ENCODE results near the gene TNIP2.
"Not testable (repeated sequence)": the region's sequence is repeated elsewhere in the genome, so short reads cannot be mapped to it uniquely, and the experiment has no call there.

Gene TNIP2

DNA sequence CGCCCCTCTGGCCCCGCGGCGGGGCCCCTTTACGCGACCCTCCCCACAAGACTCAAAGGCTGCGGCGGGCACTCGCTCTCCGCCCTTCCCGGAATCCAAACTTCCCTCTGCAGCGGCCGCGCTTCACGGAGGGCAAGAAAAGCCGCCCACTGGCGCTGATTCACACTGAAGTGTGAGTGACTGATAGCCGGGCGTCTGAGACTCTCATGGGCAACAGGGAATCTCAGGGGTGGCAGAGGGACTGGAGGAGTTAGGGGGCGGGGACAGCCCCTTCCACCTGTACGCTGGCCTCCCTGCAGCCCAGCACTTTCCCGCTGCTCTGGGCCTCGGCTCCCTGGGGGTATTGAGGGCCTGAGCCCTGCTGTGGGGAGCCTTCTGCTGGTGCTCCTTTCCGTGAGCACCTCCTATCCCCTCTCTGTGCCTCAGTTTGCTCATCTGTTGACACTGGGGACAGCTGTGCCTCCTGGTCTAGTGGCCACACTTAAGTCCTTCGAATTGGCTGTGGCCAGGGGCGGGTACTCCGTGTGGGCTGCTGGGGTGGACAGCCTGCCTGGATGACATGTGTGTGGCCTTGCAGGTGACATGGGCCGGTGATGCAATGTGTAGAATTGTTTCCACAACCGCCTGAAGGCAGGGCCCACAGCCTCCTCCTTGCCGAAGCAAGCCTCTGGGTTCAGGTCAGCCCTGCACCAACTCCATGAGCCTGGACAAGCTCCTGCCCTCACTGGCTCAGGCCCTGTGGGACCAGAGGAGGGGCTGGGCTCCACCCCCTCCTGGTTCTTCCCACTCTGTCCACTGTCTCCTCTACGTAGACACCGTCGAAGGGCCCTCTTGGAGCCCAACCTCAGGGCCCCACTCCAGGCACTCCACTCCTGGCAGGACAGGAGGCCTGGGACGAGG, 37.7 kb upstream of the TNIP2 start:
- DNase-seq, result peak; percentile 93

DNA sequence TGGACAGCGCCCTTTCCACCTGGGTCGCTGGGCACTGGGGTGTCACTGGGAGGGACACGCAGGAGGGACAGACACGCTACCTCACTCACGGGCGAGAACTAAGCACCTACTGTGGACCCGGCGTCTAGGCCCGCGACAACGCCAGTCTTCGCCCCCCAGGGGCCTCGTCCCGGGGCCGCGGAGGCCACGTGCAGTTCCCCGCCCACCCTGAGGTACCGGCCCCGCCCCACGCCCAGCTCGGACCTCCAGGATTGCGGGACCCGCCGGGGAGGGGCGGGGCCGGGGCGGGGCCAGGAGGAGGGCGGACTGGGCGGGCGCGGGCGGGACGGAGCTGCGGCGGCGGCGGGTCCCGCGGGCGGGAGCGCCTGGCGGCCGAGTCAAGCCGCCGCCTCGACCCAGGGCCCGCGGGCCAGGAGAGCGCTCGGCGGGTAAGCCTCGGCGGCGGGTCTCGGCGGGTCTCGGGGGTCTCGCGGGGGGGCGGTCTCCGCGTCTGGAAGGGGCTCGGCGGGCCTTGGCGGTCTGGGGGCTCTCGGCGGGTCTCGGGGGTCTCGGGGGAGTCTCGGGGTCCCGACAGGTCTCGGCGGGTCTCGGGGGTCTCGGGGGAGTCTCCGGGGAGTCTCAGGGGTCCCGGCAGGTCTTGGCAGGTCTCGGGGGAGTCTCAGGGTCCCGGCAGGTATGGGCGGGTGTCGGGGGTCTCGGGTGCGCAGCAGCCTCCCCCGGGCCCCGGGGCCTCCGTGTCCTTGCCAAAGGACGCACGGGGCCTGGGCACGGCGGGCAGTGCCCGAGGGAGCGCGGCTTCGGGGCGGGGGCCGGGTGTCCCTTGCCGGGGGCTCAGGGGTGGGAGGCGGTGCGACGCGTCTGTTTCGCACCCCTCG, 36.8 kb upstream of the TNIP2 start, which contains the start of gene SH3BP2:
Gene SH3BP2 (plus strand): TSS at position 375 of the 875 bp plus-strand sequence. CDS start 27,533 bp downstream, outside the sequence.
- DNase-seq, result peak; percentile 86

DNA sequence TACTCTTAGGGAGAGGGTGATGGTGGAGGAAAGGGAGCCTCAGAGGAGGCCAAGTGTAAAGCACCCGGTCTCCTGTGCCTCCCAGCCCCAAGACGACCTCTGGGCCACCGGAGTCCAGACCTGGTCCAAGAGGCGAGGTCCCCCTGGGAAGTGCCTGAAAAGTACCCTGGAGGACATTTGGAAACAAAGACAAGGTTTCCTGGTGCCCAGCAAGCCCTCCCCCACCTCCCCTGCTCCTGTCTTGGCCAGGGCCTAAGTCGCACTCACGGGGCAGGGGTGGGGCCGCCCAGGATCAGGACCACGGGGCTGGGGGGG, 36.2 kb upstream of the TNIP2 start:
- DNase-seq, result no peak

DNA sequence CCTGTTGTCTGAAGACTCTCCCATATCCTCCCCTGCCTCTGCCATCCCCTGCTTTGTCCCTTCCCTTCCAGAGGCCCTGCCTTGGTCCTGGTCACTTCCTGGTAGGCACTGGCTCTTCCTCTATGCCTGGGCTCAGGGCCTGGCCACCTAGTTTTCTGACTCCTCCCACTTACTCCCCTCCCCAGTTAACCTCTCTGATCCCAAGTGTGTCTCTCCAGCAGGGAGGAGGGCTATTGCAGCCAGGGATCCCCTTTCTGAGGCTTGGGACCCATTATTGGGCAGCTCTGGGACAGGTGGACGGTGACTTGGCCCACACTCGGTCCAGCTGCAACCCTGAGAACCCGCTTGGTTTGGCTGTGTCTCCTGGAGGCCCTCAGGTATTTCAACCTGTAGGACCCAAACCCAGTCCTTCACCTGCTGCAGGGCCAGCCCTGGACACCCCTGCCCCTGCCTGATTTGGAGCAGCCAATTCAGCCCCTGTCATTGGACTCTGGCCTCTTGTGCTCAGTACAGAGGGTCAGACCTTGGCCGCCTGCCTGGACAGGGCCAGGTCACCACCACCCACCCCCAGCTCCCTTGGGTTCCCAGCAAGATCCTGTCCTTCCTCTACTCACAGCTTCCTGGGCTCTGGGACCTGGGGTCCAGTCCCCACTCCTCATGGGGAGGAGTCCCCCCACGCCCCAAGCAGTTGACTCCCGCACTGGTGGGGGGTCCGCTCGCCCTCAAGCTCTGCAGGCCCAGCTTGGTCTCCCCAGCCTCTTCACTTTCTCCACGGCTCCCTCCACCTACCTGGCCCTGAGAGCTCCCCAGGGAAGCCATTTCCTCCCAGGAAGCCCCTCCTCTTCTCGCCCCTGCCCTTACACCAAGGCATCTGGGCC, 35.6 kb upstream of the TNIP2 start:
- no peak for DNase-seq

DNA sequence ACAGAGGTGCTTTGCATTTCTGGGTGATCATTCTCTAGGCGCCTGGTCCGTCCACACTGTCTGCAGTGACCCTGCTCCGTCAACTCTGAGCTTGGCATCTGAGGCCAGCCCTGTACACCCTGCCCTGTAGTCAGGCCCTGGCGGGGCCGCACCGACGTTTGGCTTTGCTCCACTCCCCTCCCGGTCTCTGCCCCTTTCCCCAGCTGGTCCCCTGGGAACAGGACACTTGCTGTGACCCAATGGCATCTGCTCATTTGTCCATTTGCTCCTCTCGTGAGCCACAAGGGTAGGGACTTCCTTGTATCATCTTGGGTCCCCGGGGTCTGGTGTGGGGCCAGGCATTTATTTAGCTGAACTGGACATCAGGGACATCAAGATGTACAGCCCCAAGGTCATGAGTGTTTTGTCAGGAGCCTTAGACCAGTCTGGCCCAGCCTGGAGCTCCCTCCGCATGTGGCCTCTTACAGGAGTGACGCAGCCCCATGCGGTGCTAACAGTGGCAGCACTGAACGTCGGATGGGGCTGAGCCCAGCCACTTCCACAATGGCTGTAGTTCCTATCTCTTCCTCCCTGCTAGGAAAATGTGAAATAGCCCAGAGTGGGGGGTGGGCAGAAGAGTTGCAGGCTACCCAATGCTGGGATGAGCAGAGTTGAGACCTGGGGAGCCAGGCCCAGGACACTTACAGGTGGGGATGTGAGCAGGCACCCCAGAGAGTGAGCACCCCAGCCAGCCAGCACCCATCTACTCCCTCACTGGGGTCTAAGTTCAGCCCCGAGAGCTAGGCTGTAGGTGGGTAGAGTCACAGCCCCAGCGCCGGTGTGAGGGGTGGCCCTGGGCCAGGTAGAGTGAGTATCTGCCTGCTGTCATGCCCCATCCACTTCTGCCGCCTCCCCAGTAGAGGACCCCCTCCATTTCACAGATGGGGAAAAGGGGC, 34.7 kb upstream of the TNIP2 start:
- peak; percentile 78 for DNase-seq

DNA sequence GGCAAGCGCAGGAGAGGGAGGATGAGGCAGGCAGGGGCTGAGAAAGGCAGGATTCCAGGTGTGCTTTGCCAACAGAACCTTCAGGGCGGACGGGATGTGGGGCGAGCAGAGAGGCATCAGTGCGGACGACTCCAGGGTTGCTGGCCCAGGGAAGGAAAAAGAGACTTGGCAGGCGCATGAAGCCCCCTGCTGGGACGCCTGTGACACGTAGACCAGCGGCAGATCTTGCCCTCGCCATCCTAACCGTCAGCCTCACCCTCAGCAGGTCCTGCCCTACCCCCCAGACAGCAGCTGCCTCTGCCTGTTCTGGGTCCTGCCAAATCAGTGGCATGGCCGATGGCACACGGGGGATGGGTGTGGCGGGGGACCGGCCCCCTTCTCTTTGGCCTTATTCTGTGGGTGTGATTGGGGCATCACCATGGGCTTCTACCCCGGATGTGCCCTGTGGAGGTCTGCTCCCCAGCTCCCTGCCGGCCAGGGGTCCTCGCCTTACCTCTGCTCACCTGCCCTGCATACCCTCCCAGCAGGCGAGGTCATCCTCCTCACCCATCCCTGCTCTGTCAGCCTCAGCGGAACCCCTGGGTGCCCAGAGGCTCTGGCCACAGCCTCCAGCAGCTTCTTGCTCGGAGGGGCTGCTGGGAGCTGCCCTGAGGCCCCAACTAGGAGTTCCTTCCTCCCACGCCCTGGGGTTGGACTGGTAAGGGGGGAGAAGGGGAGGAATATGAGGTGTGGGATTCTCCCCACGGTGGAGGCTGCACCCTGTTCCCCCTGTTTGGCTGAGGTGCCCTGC, 33.9 kb upstream of the TNIP2 start:
- DNase-seq, result no peak

DNA sequence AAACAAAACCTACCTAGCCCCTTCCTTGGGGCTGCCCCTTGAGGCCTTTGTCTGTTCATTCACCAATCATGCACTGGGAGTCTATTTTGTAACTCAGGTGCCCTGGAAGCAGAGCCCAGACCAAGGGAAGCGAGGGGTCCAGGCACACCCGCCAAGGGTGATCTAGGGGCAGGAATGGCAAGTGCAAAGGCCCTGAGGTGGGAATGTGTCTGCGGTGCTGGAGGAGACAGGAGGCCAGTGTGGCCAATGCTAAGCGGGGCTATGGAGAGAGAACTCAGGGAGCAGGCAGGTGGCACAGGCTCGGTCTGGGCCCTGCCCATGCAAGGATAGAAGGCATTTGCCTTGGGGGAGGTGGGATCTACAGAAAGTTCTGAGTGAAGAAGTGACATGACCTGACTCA, 33.2 kb upstream of the TNIP2 start:
- no peak for DNase-seq

DNA sequence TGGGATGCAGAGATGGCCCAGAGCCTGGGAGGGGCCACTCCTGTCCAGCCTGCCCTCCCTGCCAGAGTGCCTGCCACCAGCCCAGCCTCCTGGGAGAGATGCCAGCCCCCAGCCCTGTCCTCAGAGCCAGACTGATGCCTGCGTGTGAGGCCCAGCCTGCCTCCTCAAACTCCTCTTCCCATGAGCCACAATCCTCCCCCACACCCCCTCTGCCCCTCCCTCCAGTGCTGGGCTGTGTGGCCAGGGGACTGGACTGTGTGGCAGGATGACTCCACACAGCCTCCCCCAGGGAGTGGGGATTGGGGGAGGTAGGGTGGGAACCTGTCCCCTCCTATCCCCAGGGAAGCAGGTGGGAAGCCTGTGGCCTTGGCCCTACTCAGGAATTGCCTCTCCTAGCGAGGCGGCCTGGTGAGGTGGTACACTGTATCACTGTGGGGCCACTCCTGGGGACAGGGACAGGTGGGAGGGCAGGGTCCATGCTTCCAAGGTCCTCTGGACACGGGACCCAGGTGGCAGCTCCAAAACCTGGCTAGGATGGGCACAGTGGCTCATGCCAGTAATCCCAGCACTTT, 32.5 kb upstream of the TNIP2 start:
- no peak for DNase-seq

DNA sequence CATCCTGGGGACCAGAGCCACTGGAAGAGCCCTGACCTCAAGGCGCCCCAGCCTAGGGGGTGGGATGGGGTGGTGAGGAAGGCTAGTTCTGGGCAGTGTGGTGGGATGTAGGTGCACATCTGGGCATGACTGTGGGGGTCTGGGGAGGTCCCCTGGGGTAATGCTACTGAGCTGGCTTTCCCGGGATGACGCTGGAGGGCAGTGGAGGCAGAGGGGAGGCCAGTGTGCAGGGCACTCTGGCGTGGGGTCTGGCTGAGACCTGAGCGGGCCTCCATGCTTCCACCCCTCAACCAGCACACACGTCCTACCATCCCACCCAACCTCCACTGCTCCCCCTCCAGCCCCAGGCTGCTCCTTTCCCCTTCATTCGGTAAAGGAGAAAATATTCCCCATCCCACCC, 32.0 kb upstream of the TNIP2 start:
- no peak for DNase-seq

DNA sequence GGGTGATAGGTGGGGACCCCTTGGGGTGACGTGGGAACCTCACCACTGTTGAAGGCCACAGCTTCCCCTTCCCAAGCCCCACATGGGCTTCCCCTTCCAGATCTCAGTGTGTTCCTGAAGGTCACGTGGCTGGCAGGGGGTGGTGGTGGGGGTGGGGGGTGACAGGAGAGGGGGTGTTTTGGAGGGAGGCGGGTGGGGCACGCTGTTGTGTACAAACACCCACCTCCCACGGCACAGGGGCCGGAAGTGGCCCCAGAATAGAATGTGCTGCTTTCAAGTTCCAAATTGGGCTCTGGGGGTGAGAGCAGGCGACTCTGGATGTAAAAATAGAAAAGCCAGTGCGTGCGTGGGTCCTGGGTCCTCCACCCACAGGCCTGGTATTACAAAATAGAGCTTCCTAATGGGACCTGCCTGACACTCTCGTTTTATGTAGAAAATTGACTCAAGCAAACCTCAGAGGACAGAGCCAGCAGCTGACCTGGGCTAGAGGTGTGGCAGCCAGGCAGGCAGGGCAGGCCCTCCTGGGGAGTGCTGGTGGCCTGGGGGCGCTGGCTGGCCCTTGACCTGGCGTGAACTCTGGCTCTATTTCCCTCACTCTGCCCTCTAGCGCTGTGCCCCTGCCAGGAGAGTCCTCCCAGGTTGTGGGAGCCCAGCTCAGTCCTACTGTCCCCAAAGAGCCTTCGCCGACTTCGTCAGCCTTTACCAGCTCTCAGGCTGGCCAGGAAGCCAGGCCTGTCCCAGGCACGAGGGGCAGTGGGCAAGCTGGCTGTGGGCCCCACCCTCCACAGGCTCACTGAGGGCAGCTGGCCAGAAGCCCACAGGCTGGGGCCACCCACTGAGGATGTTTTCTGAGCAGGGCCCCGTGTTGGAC, 31.3 kb upstream of the TNIP2 start:
- DNase-seq, result peak; percentile 83

DNA sequence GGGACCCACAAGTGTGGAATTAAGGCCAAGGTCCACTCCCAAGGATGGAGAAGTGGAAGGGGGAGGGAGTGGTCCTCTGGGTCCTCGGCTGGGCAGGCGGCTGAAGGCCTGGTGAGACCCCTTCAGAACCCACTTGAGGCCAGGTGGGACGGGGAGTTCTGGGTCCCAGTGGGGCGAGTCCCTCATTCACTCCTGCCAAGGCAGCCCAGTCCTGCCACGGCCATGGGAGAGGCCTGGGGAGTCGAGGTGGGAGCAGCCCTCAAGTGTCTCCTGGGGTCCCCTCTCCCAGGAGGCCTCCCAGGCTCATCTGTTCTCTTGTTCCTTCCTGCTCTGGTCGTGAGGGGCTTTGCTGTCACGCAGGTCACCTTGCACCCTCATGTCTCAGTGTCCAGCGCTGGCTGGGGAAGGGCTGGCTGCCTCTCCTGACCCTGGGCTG, 30.7 kb upstream of the TNIP2 start:
- DNase-seq, result no peak

DNA sequence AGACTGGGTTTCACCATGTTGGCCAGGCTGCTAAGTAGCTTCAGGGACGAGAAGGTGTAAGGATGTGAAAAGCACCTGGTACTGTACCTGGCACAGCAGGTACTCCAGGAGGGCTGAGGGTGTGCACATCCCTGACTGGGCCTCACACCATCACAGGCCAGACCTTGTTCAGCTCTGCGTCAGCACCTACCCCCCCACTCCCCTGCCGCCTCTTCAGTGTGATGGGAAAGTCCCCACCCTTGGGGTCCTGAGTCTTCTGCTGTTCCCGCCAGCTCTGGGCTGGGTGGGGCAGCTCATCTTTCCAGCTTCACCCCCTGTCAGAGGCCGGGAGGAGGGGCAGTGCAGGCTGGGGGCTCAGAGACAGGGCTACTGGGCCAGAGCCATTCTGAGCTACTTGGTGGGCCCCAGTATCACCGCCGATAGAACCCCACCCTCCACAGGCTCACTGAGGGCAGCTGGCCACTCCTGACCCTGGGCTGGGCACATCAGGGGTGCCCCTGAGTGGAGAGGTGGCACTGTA, 30.1 kb upstream of the TNIP2 start:
- no peak for DNase-seq

DNA sequence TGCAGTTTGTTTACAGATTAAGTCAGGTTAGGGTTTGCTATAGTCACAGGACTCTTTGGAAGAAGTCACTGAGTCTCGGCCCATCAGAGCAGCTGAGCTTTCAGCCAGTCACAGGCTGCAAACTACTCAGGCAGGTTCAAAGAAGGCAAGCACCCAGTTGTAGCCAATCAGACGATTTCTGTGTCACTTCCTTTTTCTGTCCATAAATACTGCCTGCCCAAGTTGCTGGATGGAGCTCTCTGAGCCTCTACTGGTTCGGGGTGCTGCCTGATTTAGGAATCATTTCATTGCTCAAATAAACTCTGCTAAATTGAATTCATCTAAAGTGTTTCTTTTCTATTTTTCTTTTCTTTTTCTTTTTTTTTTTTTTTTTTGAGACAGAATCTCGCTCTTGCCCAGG, 29.5 kb upstream of the TNIP2 start:
- peak; percentile 69 for DNase-seq

DNA sequence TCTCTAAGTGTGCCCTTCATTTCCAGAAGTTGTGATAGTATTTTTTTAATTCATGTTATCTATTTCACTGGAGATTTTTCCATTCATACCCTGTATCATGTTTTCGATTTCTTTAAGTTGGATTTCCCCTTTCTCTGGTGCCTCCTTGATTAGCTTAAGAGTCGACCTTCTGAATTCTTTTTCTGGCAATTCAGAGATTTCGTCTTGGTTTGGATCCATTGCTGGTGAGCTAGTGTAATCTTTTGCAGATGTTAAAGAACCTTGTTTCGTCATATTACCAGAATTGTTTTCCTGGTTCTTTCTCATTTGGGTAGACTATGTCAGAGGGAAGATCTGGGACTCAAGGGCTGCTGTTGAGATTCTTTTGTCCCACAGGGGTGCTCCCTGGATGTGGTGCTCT, 27.7 kb upstream of the TNIP2 start:
- DNase-seq, result no peak

DNA sequence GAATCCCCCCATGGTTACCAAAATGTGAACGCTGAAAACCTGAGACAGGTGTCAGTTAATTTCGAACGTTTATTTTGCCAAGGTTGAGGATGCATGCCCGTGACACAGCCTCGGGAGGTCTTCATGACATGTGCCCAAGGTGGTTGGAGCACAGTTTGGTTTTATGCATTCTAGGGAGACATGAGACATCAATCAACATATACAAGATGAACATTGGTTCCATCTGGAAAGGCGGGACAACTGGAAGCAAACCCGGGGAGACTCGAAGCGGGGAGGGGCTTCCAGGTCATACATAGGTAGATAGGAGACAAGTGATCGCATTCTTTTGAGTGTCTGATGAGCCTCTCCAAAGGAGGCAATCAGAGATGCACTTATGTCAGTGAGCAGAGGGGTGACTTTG, 25.8 kb upstream of the TNIP2 start:
- no peak for DNase-seq

DNA sequence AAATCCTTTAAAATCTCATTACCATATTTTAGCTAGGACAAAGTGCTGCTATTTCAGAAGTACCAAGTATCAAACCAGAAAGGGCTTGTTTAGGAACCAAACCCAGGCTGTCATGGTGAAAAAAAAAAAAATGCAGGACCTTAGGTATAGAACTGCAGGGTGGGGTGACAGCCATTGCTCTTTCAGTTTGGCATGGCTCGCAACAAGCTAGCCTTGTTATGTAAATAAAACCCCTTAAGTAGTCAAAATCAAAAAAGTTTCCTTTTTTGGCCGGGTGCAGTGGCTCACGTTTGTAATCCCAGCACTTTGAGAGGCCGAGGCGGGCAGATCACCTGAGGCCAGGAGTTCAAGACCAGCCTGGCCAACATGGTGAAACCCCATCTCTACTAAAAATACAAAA, 24.5 kb upstream of the TNIP2 start:
- DNase-seq, result not testable (repeated sequence)

DNA sequence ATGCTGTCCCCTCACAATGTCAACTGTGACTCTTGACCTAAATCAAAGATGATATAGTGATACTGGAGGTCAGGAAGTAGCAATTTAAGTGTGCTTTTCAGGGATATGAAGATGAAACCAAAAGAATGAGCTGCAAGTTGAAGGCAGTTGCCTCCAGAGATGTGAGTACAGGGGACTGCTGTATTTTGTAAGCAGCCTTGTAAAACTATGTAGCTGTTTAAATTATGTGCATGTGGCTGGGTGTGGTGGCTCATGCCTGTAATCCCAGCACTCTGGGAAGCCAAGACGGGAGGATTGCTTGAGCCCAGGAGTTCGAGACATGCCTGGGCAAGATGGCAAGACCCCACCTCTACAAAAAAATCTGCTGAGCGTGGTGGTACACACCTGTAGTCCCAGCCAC, 15.1 kb upstream of the TNIP2 start:
- peak; percentile 65 for DNase-seq

DNA sequence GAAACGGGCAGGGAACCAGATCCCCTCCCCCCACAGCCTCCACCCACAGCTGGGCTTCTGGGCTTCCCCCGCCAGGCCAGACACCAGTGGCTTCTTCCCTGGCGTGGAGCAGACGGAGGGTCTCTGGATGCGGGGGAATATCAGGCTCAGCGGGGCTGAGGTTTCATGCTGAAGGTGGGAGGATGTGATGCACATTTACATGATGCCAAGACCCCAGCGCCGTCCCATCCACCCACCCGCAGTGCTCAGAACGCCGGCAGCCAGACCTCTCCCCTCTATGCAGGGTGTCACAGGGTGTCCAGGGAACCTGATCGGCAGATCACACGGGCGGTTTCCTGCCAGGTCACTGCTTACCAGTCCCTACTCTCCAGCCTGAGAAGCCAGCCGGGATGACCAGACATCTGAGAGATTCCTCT, 12.8 kb upstream of the TNIP2 start:
- DNase-seq, result no peak

DNA sequence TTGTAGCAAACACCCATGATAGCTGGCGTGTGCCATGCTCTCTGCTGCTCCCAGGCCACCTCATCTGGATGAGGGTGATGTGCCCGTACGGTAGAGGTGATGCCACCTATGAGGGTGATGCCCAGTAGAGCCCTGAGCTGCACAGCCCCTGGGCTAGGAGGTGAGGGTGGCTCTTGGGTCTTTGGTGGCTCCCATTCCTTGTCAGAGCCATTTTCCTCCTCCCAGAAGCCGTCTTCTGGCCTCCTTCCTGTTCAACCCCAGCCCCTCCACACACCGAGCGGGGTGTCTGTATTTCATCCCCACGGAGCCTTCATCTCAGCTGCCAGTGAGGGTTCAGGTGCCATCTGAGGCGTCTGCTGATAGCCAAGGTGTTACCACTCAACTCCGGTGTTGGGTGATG, 12.0 kb upstream of the TNIP2 start:
- no peak for DNase-seq

Data from suppressor macrophage treated with lipopolysaccharide for 4 hours (primary cell).